ENCODE measurements around the gene FAP. TPM values are rescaled to one million over a fixed set of nuclear protein-coding genes. Genes with fewer than 3 reads are reported as not detected.

The FAP gene
- polyA plus RNA-seq, 1 experiment, result 135 TPM

DNA sequence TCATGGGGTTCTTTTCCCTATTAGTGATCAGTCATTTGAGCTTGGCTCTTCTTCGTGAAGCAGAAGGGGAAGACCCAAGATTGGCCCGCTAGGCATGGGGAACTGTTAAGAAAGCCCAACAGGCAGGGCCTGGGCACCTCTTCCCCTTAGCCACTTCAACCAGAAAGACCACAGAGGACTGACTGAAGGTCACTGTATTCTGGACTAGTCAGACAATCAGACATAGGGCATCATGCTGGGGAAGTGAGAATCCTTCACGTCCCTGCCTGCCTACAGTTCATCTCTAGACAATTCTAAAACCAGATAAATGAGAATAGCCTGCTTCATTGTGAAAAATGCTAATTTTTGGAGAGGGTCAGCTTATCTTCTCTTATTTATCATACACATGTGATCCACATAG is 28.1 kb downstream of the FAP start:
- no peak overlapping the region for H3K4me3 ChIP-seq (ENCODE audit: low read depth, low read length)
- DNase-seq (ENCODE audit: low read depth), result no peak
- no peak for TF ChIP-seq CTCF (IDR thresholded peaks at IDR 0.05; ENCODE audit: insufficient read depth, low read depth, low read length)
- peaks cover 17% of the 10 kb centered on the region for H3K36me3 ChIP-seq (ENCODE audit: control insufficient read depth, insufficient read depth, low read length)
- CTCF ChIA-PET, result interaction anchor here (0.7 to 1.6 kb wide), 4 partner anchors 9 to 83 kb away, joined by 3 to 6 read pairs (median 4); no protein-coding TSS in a partner anchor
- POLR2A ChIA-PET, result no interaction called here
- H3K27me3 ChIP-seq (ENCODE audit: control insufficient read depth, insufficient read depth, low read length), result no peaks in the 10 kb centered on the region

GRCh38 chr2:162212366-162212765 is 30.9 kb downstream of the FAP start:
- no peak for TF ChIP-seq CTCF (IDR thresholded peaks at IDR 0.05; ENCODE audit: insufficient read depth, low read depth, low read length)
- no peak overlapping the region for H3K4me3 ChIP-seq (ENCODE audit: low read depth, low read length)
- CTCF ChIA-PET, result interaction anchor here (0.9 to 2.1 kb wide), 4 partner anchors 9 to 90 kb away, joined by 3 to 11 read pairs (median 4); no protein-coding TSS in a partner anchor
- no peak for DNase-seq (ENCODE audit: low read depth)
- no peaks in the 10 kb centered on the region for H3K27me3 ChIP-seq (ENCODE audit: control insufficient read depth, insufficient read depth, low read length)
- peaks cover 17% of the 10 kb centered on the region for H3K36me3 ChIP-seq (ENCODE audit: control insufficient read depth, insufficient read depth, low read length)
- POLR2A ChIA-PET, result no interaction called here

DNA sequence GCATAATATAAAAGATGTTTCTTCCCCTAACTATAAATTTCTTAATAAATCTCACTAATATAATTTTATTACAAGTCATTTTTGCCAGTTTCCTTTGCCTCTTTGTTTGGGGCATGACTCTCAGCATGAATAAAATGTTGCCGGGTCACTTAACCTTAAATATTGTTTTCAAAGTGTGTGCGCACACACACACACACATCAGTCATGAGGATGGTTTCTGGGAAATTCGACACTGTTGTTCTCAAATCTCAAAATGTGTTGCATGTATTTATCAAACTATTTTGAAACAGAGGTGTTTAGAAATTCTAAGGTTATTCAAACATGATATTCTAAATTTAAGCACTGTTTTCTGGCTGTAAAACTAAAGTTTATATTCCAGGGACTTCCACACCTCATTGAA is 31.5 kb downstream of the FAP start:
- POLR2A ChIA-PET, result interaction anchor here (0.6 kb wide), 1 partner anchor 86 kb away, joined by 4 read pairs; no protein-coding TSS in a partner anchor
- no peaks in the 10 kb centered on the region for H3K27me3 ChIP-seq (ENCODE audit: control insufficient read depth, insufficient read depth, low read length)
- H3K36me3 ChIP-seq (ENCODE audit: control insufficient read depth, insufficient read depth, low read length), result peaks cover 14% of the 10 kb centered on the region
- no peak overlapping the region for H3K4me3 ChIP-seq (ENCODE audit: low read depth, low read length)
- no peak for DNase-seq (ENCODE audit: low read depth)
- CTCF ChIA-PET, result interaction anchor here (0.9 to 2.1 kb wide), 3 partner anchors 9 to 90 kb away, joined by 3 to 11 read pairs (median 4); no protein-coding TSS in a partner anchor
- no peak for TF ChIP-seq CTCF (IDR thresholded peaks at IDR 0.05; ENCODE audit: insufficient read depth, low read depth, low read length)

- Histone ChIP-seq H3K27me3 (ENCODE audit: control insufficient read depth, insufficient read depth, low read length) (no peaks in the 10 kb centered on the region), H3K36me3 (ENCODE audit: control insufficient read depth, insufficient read depth, low read length) (peaks cover 15% of the 10 kb centered on the region), H3K4me3 (ENCODE audit: low read depth, low read length) (no peak overlapping the region)
- POLR2A ChIA-PET, result no interaction called here
- no peak for TF ChIP-seq CTCF (IDR thresholded peaks at IDR 0.05; ENCODE audit: insufficient read depth, low read depth, low read length)
- CTCF ChIA-PET, result interaction anchor here (1.3 to 2.1 kb wide), 3 partner anchors 11 to 89 kb away, joined by 5 to 11 read pairs (median 6); no protein-coding TSS in a partner anchor
- DNase-seq (ENCODE audit: low read depth), result no peak
These were observed 32.9 kb downstream of the FAP start for GRCh38 chr2:162210385-162210784.

DNA sequence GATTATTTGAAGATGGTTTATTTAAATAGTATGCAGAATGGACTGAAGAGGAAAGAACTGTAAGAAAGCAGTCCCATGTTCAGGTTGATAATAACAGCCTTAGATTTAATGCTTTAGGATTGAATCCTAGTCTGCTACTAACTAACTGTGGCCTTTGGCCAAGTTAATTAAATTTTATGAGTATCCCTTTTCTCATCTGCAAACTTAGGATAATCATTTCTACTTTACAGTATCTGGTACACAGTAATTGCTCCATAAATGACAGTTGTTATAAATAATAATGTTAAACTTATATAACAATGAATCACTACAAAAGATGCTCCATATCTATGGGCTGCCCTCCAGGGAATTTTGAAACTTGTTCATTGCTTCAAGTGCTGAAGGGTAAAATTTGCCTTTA is 41.0 kb downstream of the FAP start:
- TF ChIP-seq CTCF (IDR thresholded peaks at IDR 0.05; ENCODE audit: insufficient read depth, low read depth, low read length), result no peak
- Histone ChIP-seq H3K4me3 (ENCODE audit: low read depth, low read length) (no peak overlapping the region), H3K36me3 (ENCODE audit: control insufficient read depth, insufficient read depth, low read length) (peaks cover 17% of the 10 kb centered on the region), H3K27me3 (ENCODE audit: control insufficient read depth, insufficient read depth, low read length) (no peaks in the 10 kb centered on the region)
- POLR2A ChIA-PET, result no interaction called here
- no peak for DNase-seq (ENCODE audit: low read depth)
- CTCF ChIA-PET, result interaction anchor here (1.2 kb wide), 1 partner anchor 99 kb away, joined by 3 read pairs; no protein-coding TSS in a partner anchor
